Small intestine (tissue), 7 donors: ENCODE results near the gene ZNF37A. TPM values are rescaled to one million over a fixed set of nuclear protein-coding genes. Genes with fewer than 3 reads are reported as not detected.
"Not testable (repeated sequence)": the region's sequence is repeated elsewhere in the genome, so short reads cannot be mapped to it uniquely, and the experiment has no call there.

Experiments used
- DNase-seq, 2 donors: peaks; one replicate each; pipeline versions ENCODE4 v3.0.0 to v3.0.0-alpha.2; 2013
- FAIRE-seq: peaks from 2 replicates; lab custom pipeline; 2012; peaks lifted over from hg19 to GRCh38; lab: Jason Lieb, UNC
- H3K27ac ChIP-seq, 3 donors: one replicate each; pipeline ENCODE4 v1.5.1; 2013; ENCODE audit warnings: low read length in 2 of 3, mild to moderate bottlenecking in 2 of 3, control low read depth in 1 of 3, inconsistent platforms in 1 of 3, low read depth in 1 of 3, moderate library complexity in 1 of 3
- H3K27me3 ChIP-seq, 3 donors: one replicate each; pipeline ENCODE4 v1.6.1; 2013; ENCODE audit warnings: low read length in 3 of 3, inconsistent platforms in 1 of 3; ENCODE audit not compliant: control insufficient read depth in 3 of 3, insufficient read depth in 3 of 3
- H3K36me3 ChIP-seq, 3 donors: one replicate each; pipeline ENCODE4 v1.6.1; 2013; ENCODE audit warnings: low read length in 3 of 3, inconsistent platforms in 1 of 3, low read depth in 1 of 3, mild to moderate bottlenecking in 1 of 3, moderate library complexity in 1 of 3; ENCODE audit not compliant: control insufficient read depth in 3 of 3, insufficient read depth in 2 of 3
- H3K4me1 ChIP-seq, 3 donors: one replicate each; pipeline ENCODE4 v1.6.1; 2013; ENCODE audit warnings: low read length in 2 of 3, inconsistent platforms in 1 of 3, low read depth in 1 of 3, mild to moderate bottlenecking in 1 of 3, moderate library complexity in 1 of 3; ENCODE audit not compliant: control insufficient read depth in 3 of 3, insufficient read depth in 2 of 3
- H3K4me3 ChIP-seq, 3 donors: one replicate each; pipeline ENCODE4 v1.5.1; 2013; ENCODE audit warnings: low read length in 3 of 3, control low read depth in 1 of 3, inconsistent platforms in 1 of 3, low read depth in 1 of 3, mild to moderate bottlenecking in 1 of 3, moderate library complexity in 1 of 3
- H3K9me3 ChIP-seq, 2 donors: one replicate each; pipeline ENCODE4 v1.6.1; 2013; ENCODE audit warnings: low read depth in 1 of 2, low read length in 1 of 2; ENCODE audit not compliant: control insufficient read depth in 2 of 2, insufficient read depth in 1 of 2
- WGBS, 3 donors: extraction: QIAGEN DNeasy Blood & Tissue Kit; methylation state at CpG; one replicate each; pipeline ENCODE4 v1.1.7; 2013; 5-methylcytosine and 5-hydroxymethylcytosine counted together
- polyA plus RNA-seq, 4 donors: library from polyadenylated mRNA; stranded (reverse) in 3 of 4; unstranded in 1 of 4; fragments of 200-250 nt in 3 of 4; fragments of 120-200 nt in 1 of 4; gene quantifications; one replicate each; pipeline versions ENCODE4 v1.2.1 to v1.2.3, GENCODE V29; 2013
- donor health status: healthy with polysubstance abuse.
- donor health status: control.
- donor health status: control.
- donor health status: Bipolar disorder and iron deficiency.
- donor health status: healthy.

The ZNF37A gene
- polyA plus RNA-seq, 4 donors: 2.2 to 11.6 (median 3.5) TPM

- H3K27ac ChIP-seq: no peak overlapping the region
- FAIRE-seq (no peak), DNase-seq (no peak)
- no peaks in the 10 kb centered on the region for H3K27me3 ChIP-seq
- H3K9me3 ChIP-seq: peaks cover 5 to 55% of the 10 kb centered on the region in 2 donors
- 95 to 97% (median 96%) methylated on average over 3 of the region's 3 CpGs for WGBS, 3 donors
- H3K36me3 ChIP-seq: peaks cover 9 to 32% (median 16%) of the 10 kb centered on the region in 3 donors
- H3K4me3 ChIP-seq: no peak overlapping the region
- H3K4me1 ChIP-seq: no peaks in the 10 kb centered on the region
Observed at GRCh38 chr10:38118072-38118807, 24.1 kb downstream of the ZNF37A start.

GRCh38 chr10:38119038-38119437 is 24.9 kb downstream of the ZNF37A start:
- Histone ChIP-seq H3K27ac (no peak overlapping the region), H3K4me1 (no peaks in the 10 kb centered on the region), H3K9me3 (peaks cover 5 to 52% of the 10 kb centered on the region in 2 donors), H3K36me3 (peaks cover 9 to 27% (median 16%) of the 10 kb centered on the region in 3 donors), H3K4me3 (no peak overlapping the region), H3K27me3 (no peaks in the 10 kb centered on the region)
- DNase-seq (no peak), FAIRE-seq (no peak)
- 96 to 100% (median 100%) methylated on average over 1 of the region's 1 CpG for WGBS, 3 donors

- 88 to 93% (median 93%) methylated on average over 2 of the region's 2 CpGs for WGBS, 3 donors
- DNase-seq (no peak), FAIRE-seq (no peak)
- Histone ChIP-seq H3K36me3 (no peaks in the 10 kb centered on the region), H3K27me3 (no peaks in the 10 kb centered on the region), H3K9me3 (peaks cover 5 to 31% of the 10 kb centered on the region in 2 donors), H3K27ac (no peak overlapping the region), H3K4me3 (no peak overlapping the region), H3K4me1 (no peaks in the 10 kb centered on the region)
Observed at GRCh38 chr10:38127812-38128211, 33.7 kb downstream of the ZNF37A start.

- peaks cover 0 to 22% of the 10 kb centered on the region in 2 donors for H3K9me3 ChIP-seq
- H3K36me3 ChIP-seq: no peaks in the 10 kb centered on the region
- no peak overlapping the region for H3K27ac ChIP-seq
- H3K4me1 ChIP-seq: no peaks in the 10 kb centered on the region
- no peak for DNase-seq
- no peak for FAIRE-seq
- no peaks in the 10 kb centered on the region for H3K27me3 ChIP-seq
- 85 to 100% (median 92%) methylated on average over 1 of the region's 1 CpG for WGBS, 3 donors
- H3K4me3 ChIP-seq: no peak overlapping the region
Observed at GRCh38 chr10:38143587-38143986, 49.5 kb downstream of the ZNF37A start.

GRCh38 chr10:38146579-38147333 is 52.6 kb downstream of the ZNF37A start:
- FAIRE-seq: no peak
- no peak overlapping the region for H3K4me3 ChIP-seq
- 79 to 82% (median 80%) methylated on average over 11 of the region's 11 CpGs for WGBS, 3 donors
- no peaks in the 10 kb centered on the region for H3K27me3 ChIP-seq
- peaks cover 0 to 23% of the 10 kb centered on the region in 2 donors for H3K9me3 ChIP-seq
- H3K27ac ChIP-seq: no peak overlapping the region
- H3K4me1 ChIP-seq: no peaks in the 10 kb centered on the region
- H3K36me3 ChIP-seq: no peaks in the 10 kb centered on the region
- DNase-seq: no peak

- Histone ChIP-seq H3K9me3 (peaks cover 2 to 21% of the 10 kb centered on the region in 2 donors), H3K27me3 (no peaks in the 10 kb centered on the region), H3K36me3 (no peaks in the 10 kb centered on the region), H3K4me1 (no peaks in the 10 kb centered on the region), H3K4me3 (no peak overlapping the region), H3K27ac (no peak overlapping the region)
- DNase-seq (no peak), FAIRE-seq (no peak)
- WGBS, 3 donors: 82 to 91% (median 89%) methylated on average over 1 of the region's 1 CpG
Observed at GRCh38 chr10:38147686-38148085, 53.5 kb downstream of the ZNF37A start.

- not testable (repeated sequence) for DNase-seq, H3K27me3 ChIP-seq, H3K4me3 ChIP-seq, H3K4me1 ChIP-seq, H3K27ac ChIP-seq, H3K36me3 ChIP-seq, FAIRE-seq
- H3K9me3 ChIP-seq: peaks cover 2 to 24% of the 10 kb centered on the region in 2 donors
- 71 to 76% (median 76%) methylated on average over 5 of the region's 5 CpGs for WGBS, 3 donors
Observed at GRCh38 chr10:38150891-38151463, 56.8 kb downstream of the ZNF37A start.

GRCh38 chr10:38156416-38157269 is 62.5 kb downstream of the ZNF37A start:
- FAIRE-seq: no peak
- 88 to 90% (median 90%) methylated on average over 31 to 37 of the region's 37 CpGs for WGBS, 3 donors

More at GRCh38 chr10:38156416-38157269, 62.5 kb downstream of the ZNF37A start:
- Histone ChIP-seq H3K36me3 (no peaks in the 10 kb centered on the region), H3K4me3 (no peak overlapping the region), H3K27ac (no peak overlapping the region), H3K27me3 (no peaks in the 10 kb centered on the region), H3K4me1 (no peaks in the 10 kb centered on the region), H3K9me3 (peaks cover 2 to 36% of the 10 kb centered on the region in 2 donors)
- DNase-seq: no peak
